ENCODE data around the gene ENTREP1.

Gene ENTREP1

GRCh38 chr9:69334317-69334716, 9.3 kb downstream of the ENTREP1 start:
- no peak overlapping the region for H3K4me3 Mint-ChIP-seq
- H3K9me3 Mint-ChIP-seq: no peaks in the 10 kb centered on the region
- DNase-seq (ENCODE audit: low spot score in 2 of 2) (no peak), ATAC-seq (no peak)
- H3K27ac Mint-ChIP-seq: no peak overlapping the region
- no peaks in the 10 kb centered on the region for H3K36me3 Mint-ChIP-seq
- H3K4me1 Mint-ChIP-seq: no peaks in the 10 kb centered on the region

DNA sequence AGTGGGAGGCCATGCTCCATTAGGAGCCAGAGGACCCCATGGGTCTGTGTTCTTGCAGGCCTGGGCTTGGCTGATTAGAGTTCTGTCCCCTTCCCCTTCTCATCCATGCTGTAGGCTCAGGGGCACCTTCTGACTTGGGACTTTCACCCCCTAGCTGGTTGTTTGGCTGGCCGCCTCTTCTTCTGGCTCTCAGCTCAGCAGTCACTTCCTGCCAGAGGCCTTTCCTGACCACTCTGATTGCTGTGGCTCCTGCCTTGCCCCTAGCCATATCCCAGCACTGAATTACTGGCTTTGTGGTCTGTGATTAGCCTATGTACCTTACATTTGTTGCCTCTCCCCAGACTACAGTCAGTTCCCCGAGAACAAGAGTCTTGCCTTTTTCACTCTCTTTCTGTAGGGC, 14.6 kb downstream of the ENTREP1 start:
- Mint-ChIP-seq H3K27ac (no peak overlapping the region), H3K9me3 (no peaks in the 10 kb centered on the region), H3K36me3 (no peaks in the 10 kb centered on the region), H3K4me3 (no peak overlapping the region), H3K4me1 (no peaks in the 10 kb centered on the region)
- no peak for ATAC-seq
- DNase-seq (ENCODE audit: low spot score in 2 of 2): no peak

DNA sequence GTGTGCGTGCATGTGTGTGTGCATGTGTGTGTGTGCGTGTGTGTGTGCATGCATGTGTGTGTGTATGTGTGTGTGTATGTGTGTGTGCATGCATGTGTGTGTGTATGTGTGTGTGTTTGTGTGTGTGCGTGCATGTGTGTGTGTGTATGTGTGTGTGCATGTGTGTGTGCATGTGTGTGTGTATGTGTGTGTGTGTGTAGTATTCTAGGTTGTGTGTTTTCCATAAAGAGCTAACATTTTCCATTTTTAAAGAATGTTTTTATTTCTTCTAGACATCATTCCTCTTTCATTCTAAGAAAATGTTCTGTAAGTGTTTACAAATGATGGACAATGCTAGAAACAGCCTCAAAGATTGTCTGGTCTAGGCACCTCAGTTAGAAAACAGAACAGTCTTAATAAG, 15.6 kb downstream of the ENTREP1 start:
- DNase-seq (ENCODE audit: low spot score in 2 of 2): no peak
- no peak overlapping the region for H3K27ac Mint-ChIP-seq

GRCh38 chr9:69342769-69343168, 17.8 kb downstream of the ENTREP1 start:
- Mint-ChIP-seq H3K4me3 (no peak overlapping the region), H3K27ac (no peak overlapping the region), H3K9me3 (no peaks in the 10 kb centered on the region), H3K36me3 (no peaks in the 10 kb centered on the region), H3K4me1 (no peaks in the 10 kb centered on the region)
- ATAC-seq (no peak), DNase-seq (ENCODE audit: low spot score in 2 of 2) (no peak)

More for the DNA sequence above, 15.6 kb downstream of the ENTREP1 start:
- H3K4me3 Mint-ChIP-seq: no peak overlapping the region
- no peaks in the 10 kb centered on the region for H3K4me1 Mint-ChIP-seq
- no peaks in the 10 kb centered on the region for H3K9me3 Mint-ChIP-seq
- no peak for ATAC-seq
- H3K36me3 Mint-ChIP-seq: no peaks in the 10 kb centered on the region

GRCh38 chr9:69344459-69344858, 19.4 kb downstream of the ENTREP1 start:
- DNase-seq (ENCODE audit: low spot score in 2 of 2) (no peak), ATAC-seq (no peak)
- no peak overlapping the region for H3K4me3 Mint-ChIP-seq
- H3K36me3 Mint-ChIP-seq: no peaks in the 10 kb centered on the region
- H3K27ac Mint-ChIP-seq: no peak overlapping the region
- no peaks in the 10 kb centered on the region for H3K4me1 Mint-ChIP-seq
- no peaks in the 10 kb centered on the region for H3K9me3 Mint-ChIP-seq

GRCh38 chr9:69346596-69347390, 21.8 kb downstream of the ENTREP1 start:
- DNase-seq (ENCODE audit: low spot score in 2 of 2) (no peak), ATAC-seq (no peak)
- no peaks in the 10 kb centered on the region for H3K4me1 Mint-ChIP-seq
- H3K27ac Mint-ChIP-seq: no peak overlapping the region
- H3K36me3 Mint-ChIP-seq: no peaks in the 10 kb centered on the region
- no peaks in the 10 kb centered on the region for H3K9me3 Mint-ChIP-seq
- H3K4me3 Mint-ChIP-seq: no peak overlapping the region

- H3K4me3 Mint-ChIP-seq: no peak overlapping the region
- no peaks in the 10 kb centered on the region for H3K9me3 Mint-ChIP-seq
- H3K4me1 Mint-ChIP-seq: no peaks in the 10 kb centered on the region
- ATAC-seq (no peak), DNase-seq (ENCODE audit: low spot score in 2 of 2) (no peak)
- no peak overlapping the region for H3K27ac Mint-ChIP-seq
- H3K36me3 Mint-ChIP-seq: no peaks in the 10 kb centered on the region
These were observed 22.6 kb downstream of the ENTREP1 start for GRCh38 chr9:69347607-69348006.

DNA sequence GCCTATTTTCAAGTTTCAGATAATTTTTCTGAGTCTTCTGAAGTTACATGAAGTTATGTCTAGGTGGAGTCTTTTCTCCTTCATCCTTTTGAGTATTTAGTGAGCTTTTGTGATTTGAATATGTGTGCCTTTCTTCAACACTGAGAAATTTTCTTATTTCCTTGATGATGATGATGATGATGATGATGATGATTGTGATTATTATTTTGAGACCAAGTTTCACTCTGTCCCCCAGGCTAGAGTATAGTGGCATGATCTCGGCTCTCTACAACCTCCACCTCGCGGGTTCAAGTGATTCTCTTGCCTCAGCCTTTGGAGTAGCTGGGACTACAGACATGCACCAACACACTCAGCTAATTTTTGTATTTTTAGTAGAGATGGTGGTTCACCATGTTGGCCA, 26.2 kb downstream of the ENTREP1 start:
- DNase-seq (ENCODE audit: low spot score in 2 of 2) (no peak), ATAC-seq (no peak)
- Mint-ChIP-seq H3K4me1 (no peaks in the 10 kb centered on the region), H3K27ac (no peak overlapping the region), H3K9me3 (no peaks in the 10 kb centered on the region), H3K36me3 (no peaks in the 10 kb centered on the region), H3K4me3 (no peak overlapping the region)

- ATAC-seq (no peak), DNase-seq (ENCODE audit: low spot score in 2 of 2) (no peak)
- H3K27ac Mint-ChIP-seq: no peak overlapping the region
- no peaks in the 10 kb centered on the region for H3K9me3 Mint-ChIP-seq
- no peak overlapping the region for H3K4me3 Mint-ChIP-seq
- H3K4me1 Mint-ChIP-seq: no peaks in the 10 kb centered on the region
- no peaks in the 10 kb centered on the region for H3K36me3 Mint-ChIP-seq
These were observed 30.2 kb downstream of the ENTREP1 start for GRCh38 chr9:69355232-69355631.

- ATAC-seq: no peak
- H3K9me3 Mint-ChIP-seq: no peaks in the 10 kb centered on the region
These were observed 32.2 kb downstream of the ENTREP1 start for GRCh38 chr9:69357030-69357775.

GRCh38 chr9:69357821-69358220, 32.8 kb downstream of the ENTREP1 start:
- no peak overlapping the region for H3K27ac Mint-ChIP-seq
- no peak for DNase-seq (ENCODE audit: low spot score in 2 of 2)
- no peaks in the 10 kb centered on the region for H3K9me3 Mint-ChIP-seq
- H3K4me3 Mint-ChIP-seq: no peak overlapping the region
- no peaks in the 10 kb centered on the region for H3K4me1 Mint-ChIP-seq
- no peak for ATAC-seq
- H3K36me3 Mint-ChIP-seq: no peaks in the 10 kb centered on the region

More at GRCh38 chr9:69357030-69357775, 32.2 kb downstream of the ENTREP1 start:
- DNase-seq (ENCODE audit: low spot score in 2 of 2): no peak
- H3K4me3 Mint-ChIP-seq: no peak overlapping the region
- no peaks in the 10 kb centered on the region for H3K36me3 Mint-ChIP-seq
- H3K4me1 Mint-ChIP-seq: no peaks in the 10 kb centered on the region
- H3K27ac Mint-ChIP-seq: no peak overlapping the region

DNA sequence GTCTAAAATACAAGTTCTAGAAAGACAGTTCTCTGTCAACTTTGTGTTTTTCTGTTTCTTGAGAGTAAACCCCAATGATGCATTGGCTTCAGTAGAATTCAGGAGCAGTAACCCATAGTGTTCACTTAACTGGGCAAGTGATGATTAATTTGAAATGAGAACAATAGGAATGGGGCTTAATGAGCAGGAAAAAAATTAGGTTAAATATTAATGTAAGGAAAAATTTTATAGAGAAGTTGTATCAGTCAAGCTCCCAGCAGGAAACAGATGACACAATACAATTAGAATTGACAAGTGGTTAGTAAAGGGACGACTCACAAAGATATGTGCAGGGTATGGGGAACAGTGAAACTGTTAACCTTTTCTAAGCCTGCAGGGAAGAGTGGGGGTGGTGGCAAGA, 38.2 kb downstream of the ENTREP1 start:
- ATAC-seq: no peak
- no peak for DNase-seq (ENCODE audit: low spot score in 2 of 2)

DNA sequence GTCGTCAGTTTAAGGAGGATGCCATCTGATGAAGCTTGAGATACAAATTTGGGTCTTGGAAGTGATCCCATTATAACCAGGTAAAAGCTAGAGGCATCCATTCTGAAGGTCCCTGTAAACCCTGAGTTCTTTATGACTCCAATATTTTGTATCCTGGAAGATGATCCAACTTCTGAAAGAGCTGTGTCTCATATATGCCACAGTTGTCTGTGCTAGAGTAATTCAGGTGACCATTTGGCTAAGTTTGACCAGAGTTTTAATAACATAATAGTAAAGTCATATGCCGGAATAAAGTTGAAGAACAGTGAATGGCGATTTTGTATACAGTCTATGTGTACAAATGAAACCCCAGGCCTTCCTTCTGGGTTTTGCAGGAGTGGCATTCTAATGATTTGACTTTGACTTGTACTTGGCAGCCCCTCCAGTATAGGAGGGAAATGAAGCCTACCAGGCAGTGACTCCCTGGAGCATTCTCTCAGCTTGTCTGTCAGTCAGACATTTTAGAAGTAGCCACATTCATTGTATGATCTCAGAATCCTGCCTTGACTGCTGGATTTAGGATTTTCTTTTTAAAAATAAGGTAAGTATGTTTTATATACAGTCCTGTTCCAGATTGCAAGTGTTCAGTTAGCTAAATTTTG, 39.6 kb downstream of the ENTREP1 start:
- DNase-seq (ENCODE audit: low spot score in 2 of 2) (no peak), ATAC-seq (no peak)
- Mint-ChIP-seq H3K4me1 (no peaks in the 10 kb centered on the region), H3K27ac (no peak overlapping the region), H3K4me3 (no peak overlapping the region), H3K9me3 (no peaks in the 10 kb centered on the region), H3K36me3 (no peaks in the 10 kb centered on the region)

More for the DNA sequence above, 38.2 kb downstream of the ENTREP1 start:
- Mint-ChIP-seq H3K4me3 (no peak overlapping the region), H3K4me1 (no peaks in the 10 kb centered on the region), H3K9me3 (no peaks in the 10 kb centered on the region), H3K36me3 (no peaks in the 10 kb centered on the region), H3K27ac (no peak overlapping the region)

GRCh38 chr9:69370430-69370829, 45.4 kb downstream of the ENTREP1 start:
- no peaks in the 10 kb centered on the region for H3K36me3 Mint-ChIP-seq
- H3K27ac Mint-ChIP-seq: no peak overlapping the region
- DNase-seq (ENCODE audit: low spot score in 2 of 2) (no peak), ATAC-seq (no peak)
- H3K9me3 Mint-ChIP-seq: no peaks in the 10 kb centered on the region
- no peak overlapping the region for H3K4me3 Mint-ChIP-seq
- H3K4me1 Mint-ChIP-seq: no peaks in the 10 kb centered on the region

DNA sequence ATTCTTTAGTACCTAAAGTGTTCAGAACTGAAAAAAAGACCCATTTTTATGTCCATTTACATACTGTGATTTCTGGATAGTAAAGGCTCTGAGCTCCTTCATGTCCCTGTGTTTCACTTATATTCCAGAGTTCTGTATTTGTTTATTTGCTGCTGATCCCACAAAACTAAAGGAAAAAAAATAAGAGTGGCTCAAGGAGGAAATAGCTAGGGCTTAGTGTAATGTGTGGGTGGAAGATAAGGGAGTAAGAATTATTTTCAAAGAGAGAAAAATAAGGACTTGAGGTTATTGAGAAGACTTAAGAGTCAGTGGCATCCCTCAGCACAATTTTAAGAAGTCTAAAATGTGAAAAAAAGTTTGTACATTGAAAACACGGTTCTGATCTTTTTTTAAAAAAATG, 46.0 kb downstream of the ENTREP1 start:
- Mint-ChIP-seq H3K36me3 (no peaks in the 10 kb centered on the region), H3K9me3 (no peaks in the 10 kb centered on the region), H3K4me3 (no peak overlapping the region), H3K27ac (no peak overlapping the region), H3K4me1 (no peaks in the 10 kb centered on the region)
- DNase-seq (ENCODE audit: low spot score in 2 of 2) (no peak), ATAC-seq (no peak)

DNA sequence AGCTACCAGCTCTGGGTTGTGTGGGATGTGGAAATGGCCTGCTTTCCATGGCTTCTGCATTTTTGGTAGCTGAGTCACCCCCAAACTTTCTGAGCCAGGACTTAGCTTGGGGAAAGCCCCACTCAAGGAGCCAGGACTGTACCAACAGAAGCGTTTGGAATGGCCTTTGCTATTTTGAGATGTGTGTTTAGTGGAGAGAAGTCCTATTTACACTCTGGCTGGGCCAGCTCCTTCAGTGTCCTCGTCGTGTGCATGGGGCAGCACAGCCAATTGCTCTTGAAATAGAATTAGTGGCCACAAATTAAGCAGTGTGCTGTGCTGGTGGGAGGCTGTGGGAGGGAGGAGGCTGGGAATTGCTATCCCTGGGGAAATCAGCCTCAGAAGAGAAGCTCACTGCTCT, 51.6 kb downstream of the ENTREP1 start:
- no peaks in the 10 kb centered on the region for H3K4me1 Mint-ChIP-seq
- DNase-seq (ENCODE audit: low spot score in 2 of 2) (no peak), ATAC-seq (no peak)
- H3K36me3 Mint-ChIP-seq: no peaks in the 10 kb centered on the region
- no peak overlapping the region for H3K27ac Mint-ChIP-seq
- H3K4me3 Mint-ChIP-seq: no peak overlapping the region
- H3K9me3 Mint-ChIP-seq: no peaks in the 10 kb centered on the region

Measured in stimulated activated effector memory CD8-positive, alpha-beta T cell treated with anti-CD3 and anti-CD28 coated beads, Interleukin-12 subunit alpha, Interleukin-12 subunit beta, amount 100 ng/mL, for 72 hours (primary cell).